ENCODE measurements around the gene ATP11B.

- TF ChIP-seq EZH2 (IDR thresholded peaks at IDR 0.05; ENCODE audit: borderline replicate concordance) (no peak), EZH2phosphoT487 (IDR thresholded peaks at IDR 0.05; ENCODE audit: low read depth, severe bottlenecking, unreplicated experiment) (no peak)
- TF ChIP-seq, protein P1, sequence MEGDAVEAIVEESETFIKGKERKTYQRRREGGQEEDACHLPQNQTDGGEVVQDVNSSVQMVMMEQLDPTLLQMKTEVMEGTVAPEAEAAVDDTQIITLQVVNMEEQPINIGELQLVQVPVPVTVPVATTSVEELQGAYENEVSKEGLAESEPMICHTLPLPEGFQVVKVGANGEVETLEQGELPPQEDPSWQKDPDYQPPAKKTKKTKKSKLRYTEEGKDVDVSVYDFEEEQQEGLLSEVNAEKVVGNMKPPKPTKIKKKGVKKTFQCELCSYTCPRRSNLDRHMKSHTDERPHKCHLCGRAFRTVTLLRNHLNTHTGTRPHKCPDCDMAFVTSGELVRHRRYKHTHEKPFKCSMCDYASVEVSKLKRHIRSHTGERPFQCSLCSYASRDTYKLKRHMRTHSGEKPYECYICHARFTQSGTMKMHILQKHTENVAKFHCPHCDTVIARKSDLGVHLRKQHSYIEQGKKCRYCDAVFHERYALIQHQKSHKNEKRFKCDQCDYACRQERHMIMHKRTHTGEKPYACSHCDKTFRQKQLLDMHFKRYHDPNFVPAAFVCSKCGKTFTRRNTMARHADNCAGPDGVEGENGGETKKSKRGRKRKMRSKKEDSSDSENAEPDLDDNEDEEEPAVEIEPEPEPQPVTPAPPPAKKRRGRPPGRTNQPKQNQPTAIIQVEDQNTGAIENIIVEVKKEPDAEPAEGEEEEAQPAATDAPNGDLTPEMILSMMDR (IDR thresholded peaks at IDR 0.05; ENCODE audit: poor library complexity), result no peak
These were observed 13.8 kb downstream of the ATP11B start for GRCh38 chr3:182807061-182807460.

All from hepatocyte (in vitro differentiated cells).